Measurements from ENCODE around the gene LZTR1.
A peak's percentile ranks its signal among the peaks of the same experiment; 100 is the strongest.
"Not testable (repeated sequence)": the region's sequence is repeated elsewhere in the genome, so short reads cannot be mapped to it uniquely, and the experiment has no call there.

LZTR1 gene

DNA sequence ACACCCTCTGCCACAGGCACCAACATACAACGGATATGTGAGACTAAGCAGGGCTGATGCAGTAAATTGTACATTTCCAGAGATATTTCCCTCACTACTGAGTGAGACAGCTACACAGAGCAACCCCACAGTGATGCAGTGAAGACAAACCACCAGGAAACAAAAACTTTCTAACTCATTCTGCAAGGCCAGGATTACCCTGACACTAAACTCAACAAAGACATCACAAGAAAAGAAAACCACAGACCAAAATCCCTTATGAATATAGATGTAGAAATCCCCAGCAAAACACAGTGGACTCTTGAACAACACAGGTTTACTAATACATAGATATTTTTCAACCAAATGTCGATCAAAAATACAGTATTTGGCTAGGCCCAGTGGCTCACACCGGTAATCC lies 51.8 kb downstream of the LZTR1 start:
- no peak for DNase-seq (ENCODE audit: low spot score)

DNA sequence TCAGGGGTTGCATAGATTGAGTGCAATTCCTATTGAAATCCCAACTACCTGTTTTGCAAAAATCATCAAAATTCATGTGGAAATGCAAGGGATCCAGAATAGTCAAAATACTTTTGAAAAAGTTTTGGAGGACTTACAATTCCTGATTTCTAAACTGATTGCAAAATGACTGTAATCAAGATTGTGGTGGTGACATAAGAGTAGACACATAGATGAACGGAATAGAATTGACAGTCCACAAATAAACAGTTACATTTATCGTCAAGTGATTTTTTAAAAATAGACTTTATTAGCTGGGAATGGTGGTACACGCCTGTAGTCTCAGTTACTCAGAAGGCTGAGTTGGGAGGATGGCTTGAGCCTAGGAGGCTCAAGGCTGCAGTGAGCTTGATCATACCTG lies 52.9 kb downstream of the LZTR1 start:
- no peak for DNase-seq (ENCODE audit: low spot score)

DNA sequence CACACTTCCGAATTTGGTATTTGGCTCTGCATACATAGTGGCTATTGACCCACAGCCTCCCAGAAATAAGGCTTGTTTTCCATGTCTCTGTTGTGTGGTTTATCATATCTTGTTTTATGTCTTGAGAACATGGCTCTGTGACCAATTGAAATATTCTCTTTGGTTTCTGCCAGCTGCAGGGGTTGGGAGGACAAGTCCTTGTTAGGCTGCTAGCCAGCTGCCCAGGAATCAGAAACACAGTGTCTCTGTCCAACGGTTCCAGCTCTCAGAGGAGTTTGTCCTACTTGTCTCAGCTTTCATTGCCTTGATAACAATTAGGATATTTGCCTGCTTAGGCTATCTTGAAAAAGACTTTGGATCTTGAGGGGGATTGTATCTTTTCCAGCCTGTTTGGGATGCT lies 56.3 kb downstream of the LZTR1 start:
- no peak for DNase-seq (ENCODE audit: low spot score)

DNA sequence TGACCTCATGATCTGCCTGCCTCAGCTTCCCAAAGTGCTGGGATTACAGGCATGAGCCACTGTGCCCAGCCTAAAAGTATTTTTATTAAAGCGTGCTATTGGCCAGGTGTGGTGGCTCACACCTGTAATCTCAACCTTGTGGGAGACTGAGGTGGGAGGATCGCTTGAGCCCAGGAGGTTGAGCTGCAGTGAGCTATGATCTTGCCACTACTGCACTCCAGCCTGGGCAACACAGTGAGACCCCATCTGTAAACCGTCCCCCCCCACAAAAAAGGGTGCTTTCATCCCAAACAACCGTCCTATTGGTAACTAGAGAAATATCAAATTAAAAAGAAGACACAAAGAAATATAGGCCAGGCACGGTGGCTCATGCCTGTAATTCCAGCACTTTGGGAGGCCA lies 57.1 kb downstream of the LZTR1 start:
- DNase-seq (ENCODE audit: low spot score), result not testable (repeated sequence)

DNA sequence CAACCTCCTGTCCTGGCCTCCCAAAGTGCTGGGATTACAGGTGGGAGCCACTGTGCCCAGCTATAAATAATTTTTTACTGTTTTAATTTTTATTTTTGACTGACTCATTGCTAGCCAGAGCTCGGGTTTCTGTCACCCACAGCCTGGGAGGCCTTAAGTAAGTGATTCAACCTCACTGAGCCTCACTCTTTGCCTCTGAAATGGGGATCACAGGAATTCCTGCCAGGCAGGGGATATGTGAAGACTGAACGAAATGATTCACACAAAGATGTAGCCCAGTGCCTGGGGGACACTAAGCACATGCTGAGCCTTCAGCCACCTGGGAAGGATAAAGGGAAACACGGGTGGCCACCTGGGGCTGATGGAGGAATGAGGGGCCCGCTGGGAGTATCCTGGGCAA lies 59.8 kb downstream of the LZTR1 start:
- no peak for DNase-seq (ENCODE audit: low spot score)

DNA sequence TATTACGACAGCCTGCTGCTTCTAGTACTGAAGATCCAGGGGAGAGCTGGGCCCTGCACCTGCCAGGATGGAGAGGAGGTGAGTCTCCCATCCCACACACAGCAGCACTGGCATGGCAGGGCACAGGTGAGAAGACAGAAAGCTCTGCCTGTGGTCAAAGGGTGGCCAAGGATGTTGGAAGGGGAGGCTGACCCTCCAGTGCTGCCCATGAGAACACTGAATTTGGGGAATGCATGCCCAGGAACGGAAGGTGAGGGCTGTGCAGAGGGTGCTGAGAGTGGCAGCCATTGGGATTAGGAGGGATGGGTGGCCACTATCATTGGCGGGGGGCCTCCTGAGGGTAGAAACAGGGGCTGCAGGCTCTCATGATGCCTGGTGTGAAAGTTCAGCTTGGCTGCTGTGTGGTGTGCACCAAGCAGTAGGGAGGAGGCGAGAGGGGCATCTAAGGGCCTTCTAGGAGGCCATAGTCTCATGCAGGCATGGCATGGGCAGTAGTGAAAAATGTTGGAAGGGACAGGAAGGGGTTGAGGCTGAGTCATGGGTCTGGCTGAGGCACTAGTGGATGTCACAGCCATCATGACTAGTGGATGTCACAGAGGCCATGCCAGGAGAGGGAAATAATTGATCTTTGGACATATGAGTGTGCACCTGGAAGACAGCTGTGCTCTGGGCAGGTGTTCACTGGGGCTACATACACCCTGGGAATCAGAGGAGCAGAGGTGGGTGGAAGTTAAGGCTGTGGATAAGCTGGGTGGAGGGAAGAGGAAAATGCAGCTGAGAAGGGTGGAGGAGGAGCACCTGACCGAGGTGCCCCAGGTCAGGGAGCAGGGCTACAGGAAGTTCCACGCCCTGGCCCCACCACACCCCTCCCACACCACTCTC lies 61.1 kb downstream of the LZTR1 start:
- no peak for DNase-seq (ENCODE audit: low spot score)

DNA sequence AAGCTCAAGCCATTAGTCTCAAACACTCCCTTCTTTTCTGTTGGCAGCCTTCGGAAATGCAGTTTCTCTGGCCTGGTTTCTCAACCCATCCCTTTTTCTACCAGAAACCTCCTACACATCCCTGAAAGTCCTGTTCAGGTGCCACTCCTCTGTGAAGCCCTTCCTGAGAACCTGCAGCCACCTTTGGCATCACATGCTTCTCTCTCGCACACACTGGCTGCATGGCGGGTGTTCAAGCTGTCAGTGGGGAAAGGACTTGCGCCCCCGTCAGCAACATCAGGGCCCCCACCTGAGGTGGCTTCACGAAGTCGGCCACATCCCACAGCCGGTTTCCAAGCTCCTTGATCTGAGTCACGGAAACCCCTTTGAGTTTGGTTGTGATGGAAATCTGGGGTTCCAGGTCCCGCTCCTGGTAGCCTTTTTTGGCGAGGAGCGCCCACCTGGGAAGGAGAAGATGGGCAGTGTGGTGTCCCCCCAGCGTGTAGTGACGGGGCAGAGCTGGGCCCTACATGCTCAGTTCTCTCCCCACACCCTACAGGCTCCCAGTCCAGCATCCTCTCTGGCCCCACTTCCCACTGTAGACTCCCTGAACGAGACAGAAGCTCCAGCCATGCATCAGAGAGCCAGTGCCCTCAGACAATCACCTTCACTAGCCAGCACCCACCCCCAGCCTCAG lies 61.9 kb downstream of the LZTR1 start:
- no peak for DNase-seq (ENCODE audit: low spot score)

DNA sequence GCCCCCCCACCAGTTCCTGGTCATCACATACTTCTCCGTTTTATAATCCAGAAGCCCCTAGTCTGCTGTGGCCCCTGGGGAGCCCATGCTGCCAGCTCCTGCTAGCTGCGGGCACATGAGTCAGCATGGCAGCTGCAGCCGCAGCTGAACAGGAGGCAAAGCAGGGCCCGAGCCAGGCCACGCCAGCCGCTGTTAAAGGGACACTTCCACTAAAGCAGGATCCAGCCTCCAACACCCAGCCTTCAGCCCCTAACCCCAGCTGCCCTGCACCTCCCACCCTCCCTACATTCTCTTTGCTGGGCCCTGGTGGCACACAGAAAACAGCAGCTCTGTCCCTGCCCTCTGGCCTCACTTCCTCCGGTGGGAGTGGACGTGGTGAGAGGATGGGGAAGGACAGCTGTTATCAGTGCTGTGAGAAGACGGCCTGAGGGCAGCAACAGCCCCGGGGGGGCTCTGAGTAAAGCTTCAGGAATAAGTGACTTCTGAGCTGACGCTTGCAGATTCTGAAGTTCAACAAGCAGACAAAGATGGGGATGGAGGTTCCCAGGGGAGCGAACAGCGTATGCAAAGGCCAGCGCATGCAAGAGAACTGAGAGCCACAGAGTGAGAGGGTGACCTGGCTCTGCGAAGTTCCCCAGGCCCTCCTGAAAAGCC lies 63.0 kb downstream of the LZTR1 start:
- no peak for DNase-seq (ENCODE audit: low spot score)

DNA sequence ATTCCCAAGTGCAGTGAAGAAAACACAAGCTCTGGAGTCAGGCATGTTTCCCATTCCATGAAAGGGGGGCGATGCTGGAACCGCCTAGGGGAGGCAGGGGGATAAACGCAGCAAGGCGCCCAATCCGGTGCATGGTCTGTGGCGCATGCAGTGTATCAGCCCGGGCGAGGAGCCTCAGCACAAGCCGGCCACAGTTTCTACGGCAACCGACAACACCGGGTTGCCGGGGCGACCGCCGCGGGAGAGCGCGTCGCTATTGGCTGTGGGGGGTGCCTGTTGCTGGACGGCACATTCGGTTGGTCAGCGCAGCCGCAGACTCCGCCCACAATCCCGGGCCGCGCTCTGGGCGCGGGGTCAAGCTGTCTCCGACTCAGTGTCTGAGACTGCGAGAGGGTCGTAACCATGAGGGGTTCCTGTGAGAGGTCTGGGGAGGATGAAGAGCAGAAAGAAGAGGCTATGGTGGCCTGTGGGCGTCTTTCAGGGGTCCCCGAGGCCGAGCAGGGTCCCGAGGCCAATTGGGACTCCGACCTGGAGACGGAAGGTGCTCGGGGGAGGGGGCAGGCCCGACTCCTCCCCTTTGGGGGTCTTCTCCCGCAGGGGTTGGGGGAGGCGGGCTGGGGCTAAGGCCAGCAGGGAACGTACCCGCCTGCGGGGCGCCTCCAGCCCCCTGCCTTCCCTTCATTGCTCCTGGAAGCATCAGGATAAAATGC lies 63.6 kb downstream of the LZTR1 start, which contains the start of gene LRRC74B:
TSS of gene LRRC74B (plus strand) at position 362 of the 710 bp plus-strand sequence. CDS start at position 403, 41 bp downstream.
- DNase-seq (ENCODE audit: low spot score), result peak; percentile 80

DNA sequence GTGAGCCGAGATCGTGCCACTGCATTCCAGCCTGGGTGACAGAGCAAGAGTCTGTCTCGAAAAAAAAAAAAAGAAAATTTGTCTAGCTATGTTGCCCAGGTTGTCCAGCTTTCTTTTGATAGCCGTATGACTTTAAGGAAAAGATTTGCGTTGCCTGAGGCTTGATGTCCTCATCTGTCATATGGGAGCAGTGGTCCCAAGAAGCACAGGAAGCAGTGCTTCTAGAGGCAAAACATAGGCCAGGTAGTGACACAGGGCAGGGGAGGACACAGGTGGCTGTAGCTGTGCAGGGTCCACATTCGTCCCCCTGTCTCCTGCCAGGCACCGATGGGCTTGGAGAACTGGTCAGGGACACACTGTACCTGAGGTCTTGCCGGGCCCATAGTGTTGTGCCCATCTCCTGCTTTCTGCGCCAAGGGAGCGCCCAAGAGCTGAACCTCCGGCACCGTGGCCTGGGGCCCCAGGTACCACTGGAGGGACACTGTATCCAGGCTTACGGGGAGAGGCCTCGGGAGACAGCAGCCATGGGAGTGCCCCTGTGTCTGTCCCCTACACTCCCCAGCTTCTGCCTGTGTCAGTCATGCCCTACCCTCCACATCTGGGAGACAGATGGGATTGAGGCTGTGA lies 65.1 kb downstream of the LZTR1 start:
- no peak for DNase-seq (ENCODE audit: low spot score)

DNA sequence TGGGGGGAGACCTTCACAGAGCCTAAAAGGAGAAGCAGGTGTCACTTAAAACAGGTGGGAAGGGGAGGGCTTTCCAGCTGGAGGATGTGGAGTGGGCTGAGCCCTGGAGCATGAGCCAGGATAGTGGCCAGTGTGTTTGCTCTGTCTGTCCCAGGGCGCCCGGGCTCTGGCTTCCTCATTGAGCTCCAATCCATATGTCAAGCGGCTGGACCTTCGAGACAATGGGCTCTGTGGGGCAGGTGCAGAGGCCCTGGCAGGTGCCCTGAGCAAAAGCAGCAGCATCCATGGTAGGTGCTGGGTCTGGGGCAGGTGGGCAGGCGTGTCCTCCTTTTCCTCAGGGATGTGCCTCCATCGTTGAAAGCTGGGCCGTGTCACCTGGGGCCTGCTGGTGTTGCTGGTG lies 65.6 kb downstream of the LZTR1 start:
- no peak for DNase-seq (ENCODE audit: low spot score)

DNA sequence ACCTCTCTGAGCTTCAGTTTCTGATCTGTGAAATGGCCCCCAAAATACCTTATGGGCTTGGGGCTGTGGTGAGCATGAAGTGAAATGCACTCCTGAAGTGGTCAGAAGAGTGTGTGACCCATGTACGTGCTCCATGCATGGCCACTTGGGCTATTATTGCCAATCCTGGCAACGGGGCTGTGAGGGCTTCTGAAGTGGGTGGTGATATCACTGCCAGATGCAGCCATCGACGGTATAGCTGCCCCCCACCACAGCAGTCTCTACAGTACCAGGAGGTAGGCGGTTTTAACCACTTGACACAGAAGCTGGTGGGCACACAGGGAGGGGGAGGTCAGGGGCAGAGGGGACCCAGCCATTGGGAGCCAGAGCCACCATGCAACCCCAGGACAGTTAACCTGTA lies 66.4 kb downstream of the LZTR1 start:
- not testable (repeated sequence) for DNase-seq (ENCODE audit: low spot score)

All from globus pallidus (tissue), 1 donor.